LHCN-M2 (cell line): ENCODE results near the gene INPP5E. TPM values are rescaled to one million over a fixed set of nuclear protein-coding genes. Genes with fewer than 3 reads are reported as not detected.

Experiments
- DNase-seq: peaks from one replicate; pipeline ENCODE4 v3.0.0-alpha.2; 2012; ENCODE audit warnings: low read depth
- total RNA-seq: library from RNA; depleted of rRNA; stranded (reverse); fragments of >200 nt; gene quantifications from 2 replicates; pipeline ENCODE4 v1.2.3, GENCODE V29; 2014

The INPP5E gene
- total RNA-seq, 1 experiment from 2014 or later: 14.2 TPM

DNA sequence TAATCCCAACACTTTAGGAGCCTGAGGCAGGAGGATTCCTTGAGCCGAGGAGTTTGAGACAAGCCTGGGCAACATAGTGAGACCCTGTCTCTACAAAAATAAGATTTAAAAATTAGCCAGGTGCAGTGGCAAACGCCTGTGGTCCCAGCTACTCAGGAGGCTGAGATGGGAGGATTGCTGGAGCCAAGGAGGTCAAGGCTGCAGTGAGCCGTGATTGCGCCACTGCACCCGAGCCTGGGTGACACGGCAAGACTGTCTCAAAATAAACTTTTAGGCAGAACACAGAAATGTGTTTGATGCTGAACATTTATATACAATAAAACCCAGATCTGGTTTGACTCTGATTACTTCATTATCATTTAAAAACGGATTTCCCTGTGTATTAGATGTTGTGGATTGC is 34.2 kb downstream of the INPP5E start:
- DNase-seq: no peak

DNA sequence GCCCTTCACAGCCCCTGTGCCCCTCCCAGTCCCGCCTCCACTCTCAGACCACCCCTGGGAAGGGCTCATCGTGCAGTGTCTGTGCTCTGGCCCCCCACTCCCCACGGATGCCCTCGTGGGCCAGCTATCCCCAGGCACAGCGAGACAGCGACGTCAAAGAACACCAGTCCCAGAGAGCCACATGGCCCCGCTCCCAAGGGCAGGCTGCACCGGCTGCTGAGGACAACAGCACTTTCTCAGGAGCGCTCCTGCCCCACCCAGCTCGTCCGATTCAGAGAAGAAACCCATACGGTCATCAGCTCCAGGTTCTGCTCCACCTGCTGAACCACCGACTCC is 34.9 kb downstream of the INPP5E start:
- no peak for DNase-seq

DNA sequence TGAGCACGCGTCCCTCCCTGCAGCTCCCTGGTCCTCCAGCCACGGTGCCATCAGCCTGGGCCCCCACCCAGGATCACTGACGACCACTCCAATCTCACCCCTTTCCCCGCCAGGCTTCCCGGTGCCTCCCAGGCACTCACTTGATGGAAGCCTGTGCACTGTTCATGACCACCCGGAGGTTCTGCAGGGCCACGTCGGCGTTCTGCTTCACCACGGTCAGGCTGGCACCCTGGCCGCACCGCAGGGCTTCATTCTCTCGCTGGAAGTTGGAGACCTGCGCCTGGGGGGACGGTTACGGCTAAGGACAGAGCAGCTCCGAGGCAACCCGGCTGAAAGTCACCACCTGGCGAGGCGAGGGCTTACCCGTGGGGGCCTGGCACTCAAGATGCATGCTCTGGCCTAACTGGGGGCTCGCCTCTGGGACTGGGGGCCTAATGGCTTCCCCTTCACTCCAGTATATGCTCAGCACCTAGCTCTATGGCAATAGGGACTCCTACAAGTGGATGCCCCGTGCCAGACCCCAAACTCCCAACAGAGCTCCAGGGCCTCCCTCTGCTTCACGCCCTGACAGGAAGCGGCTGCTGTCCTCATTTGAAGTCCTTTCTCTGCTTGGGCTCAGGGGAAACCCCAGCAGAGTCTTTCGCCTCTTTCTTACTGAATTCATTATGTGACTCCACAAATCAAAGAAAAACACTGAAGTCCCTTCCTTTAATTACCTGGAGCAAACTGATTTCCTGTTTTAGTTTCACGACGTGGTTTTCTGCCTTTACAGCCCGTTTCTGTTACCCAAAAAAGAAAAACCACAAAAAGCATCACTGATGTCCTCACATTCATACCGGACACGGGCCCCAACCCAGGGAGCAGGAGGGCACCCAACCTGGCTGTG is 35.5 kb downstream of the INPP5E start:
- no peak for DNase-seq

DNA sequence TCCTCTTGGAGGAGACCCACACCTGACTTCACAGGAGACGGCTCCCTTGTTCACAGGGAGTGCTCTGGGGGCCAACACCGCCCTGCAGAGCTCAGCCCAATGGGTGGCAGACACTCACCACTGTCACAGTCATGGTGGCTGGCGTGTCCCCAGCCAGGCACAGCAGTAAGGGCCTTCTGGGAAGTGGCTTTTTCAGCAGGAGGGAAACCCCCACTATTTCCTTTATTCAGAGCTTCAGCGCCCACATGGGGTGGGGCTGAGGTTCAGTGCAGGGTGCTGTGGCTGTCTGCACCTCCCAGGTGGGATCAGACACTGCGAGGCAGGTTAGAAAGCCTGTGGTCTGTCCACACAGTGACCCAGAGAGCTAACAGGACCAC is 36.1 kb downstream of the INPP5E start:
- no peak for DNase-seq

DNA sequence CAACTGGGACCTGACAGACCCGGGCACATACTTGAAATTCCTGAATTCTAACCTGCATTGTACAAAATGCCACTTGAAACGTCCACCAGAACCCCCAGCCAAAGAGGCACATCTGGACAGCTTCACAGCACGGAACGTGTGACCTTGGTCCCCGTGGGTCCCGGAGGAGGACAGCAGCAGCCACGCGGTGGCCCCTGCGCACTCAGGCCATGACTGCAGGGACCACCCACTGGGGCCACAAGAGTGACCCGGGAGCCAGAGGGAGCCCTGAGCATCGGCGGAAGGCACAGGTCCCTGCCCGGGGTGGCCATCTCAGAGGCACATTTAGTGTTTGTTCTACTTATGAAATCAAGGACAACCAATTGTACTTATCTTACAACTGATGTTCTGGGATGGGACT is 37.6 kb downstream of the INPP5E start:
- DNase-seq: no peak

DNA sequence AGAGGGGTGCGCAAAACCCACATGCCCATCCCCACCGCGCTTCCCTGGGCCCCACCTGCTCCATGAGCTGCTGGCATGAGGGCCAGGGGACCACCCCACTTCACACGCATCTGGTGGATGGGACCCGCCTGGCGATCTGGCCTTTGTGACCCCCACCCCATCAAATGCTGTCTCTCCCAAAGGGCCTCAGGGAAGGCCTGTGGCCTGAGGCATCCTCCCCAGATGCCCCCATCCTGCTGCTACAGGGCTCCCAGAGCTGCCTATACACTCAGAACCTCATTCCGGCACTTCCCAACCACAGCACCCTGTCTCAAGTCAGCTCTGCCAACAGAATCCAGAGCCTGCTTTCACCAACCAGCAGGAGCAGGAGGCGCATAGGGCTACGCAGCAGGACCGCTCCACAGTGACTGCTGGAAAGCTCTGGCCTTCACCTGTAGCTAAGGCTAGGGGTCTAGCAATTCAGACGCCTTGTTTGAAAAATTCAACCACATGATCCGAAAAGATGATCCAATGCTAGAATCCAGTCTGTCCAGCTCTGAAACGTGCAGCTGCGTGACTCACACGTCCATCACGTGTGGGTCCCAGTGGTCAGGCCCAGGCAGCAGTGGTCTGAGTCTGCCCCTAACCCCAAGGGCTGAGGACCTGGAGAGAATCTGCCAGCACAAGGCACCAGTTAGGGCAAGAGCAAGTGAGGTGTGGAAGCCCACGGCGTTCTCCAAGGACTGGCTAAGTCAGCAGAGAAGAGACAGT is 38.3 kb downstream of the INPP5E start:
- DNase-seq: peak; percentile 21

DNA sequence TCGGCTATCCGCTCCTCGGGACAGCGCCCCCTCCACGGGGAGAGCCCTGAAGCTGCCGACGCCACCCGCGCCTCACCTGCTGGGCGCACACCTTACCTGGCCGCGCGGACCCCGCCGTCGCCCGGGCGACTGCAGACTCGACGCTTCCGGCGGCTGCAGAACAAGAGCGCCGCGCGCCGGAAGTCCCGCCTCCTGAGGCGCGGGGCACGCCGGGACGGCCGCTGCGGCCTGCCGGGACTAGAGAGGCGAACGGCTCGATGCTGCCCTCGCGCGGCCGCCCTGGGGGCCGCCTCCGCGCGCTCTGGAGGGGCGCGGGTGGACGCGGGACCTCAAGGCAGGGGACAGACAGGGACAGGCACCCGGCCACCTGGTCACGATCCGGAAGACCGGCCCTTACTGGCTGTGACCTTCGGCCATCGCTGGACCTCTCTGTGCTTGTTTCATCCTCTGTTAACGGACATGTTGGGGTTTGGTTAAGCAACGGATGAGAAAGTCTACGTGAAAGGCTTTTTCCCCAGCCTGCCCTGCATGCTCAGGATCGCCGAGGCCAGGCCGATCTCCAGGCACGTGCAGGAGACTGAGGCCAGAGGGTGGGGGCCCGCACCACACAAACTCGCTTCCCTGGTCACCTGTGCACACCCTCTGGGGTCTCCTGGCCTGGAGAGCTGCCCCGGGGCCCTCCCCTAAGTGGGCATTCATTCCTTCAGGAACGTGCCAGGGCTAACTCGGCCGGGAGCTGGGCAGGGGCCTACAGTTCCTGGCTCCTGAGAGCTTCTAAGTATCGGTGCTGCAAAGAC is 39.4 kb downstream of the INPP5E start, which contains the start of gene SNAPC4:
Gene SNAPC4 (minus strand): TSS at position 133 of the 797 bp plus-strand sequence. CDS start 1,742 bp downstream, outside the sequence.
- DNase-seq: peak; percentile 79

DNA sequence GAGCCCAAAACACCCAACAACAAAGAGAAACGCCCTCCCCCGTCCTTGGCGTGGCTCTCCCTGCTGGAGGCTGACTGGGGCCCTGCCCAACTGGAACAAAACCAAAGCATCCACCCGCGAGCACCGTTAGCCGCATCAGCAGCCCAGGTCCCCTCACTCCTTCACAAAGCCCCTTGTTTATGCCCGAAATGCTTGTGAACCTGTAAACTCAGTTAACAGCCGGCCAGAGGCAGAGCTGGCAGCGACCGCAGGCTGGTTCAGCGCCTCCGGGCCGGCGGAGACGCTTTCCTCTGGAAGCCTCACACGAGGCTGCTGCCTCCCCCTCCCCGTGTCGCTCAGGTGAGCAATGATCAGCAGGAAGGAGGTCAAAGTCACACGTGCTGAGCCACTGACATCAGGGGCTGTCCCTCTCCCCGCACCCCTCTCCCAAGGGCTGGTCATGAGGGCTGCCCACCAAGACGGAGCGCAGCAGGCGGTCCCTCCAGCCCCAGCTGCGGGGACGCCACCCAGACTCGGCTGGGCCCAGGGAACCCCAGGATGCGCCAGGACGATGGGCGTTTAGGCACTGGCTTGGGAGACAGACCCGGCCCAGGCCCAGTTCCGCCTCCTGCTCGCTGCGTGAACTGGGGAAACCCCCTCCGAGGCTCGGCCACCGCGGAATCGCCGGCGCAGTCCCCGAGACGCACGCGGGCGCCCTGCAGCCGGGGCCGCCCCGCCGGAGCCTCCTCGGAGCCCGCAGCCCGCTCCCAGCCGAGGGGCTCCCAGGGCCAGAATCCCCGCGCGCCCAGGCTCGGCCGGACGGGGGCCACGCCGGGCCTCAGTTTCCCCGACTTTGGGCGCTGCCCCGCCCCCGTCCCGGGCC is 40.2 kb downstream of the INPP5E start:
- no peak for DNase-seq

DNA sequence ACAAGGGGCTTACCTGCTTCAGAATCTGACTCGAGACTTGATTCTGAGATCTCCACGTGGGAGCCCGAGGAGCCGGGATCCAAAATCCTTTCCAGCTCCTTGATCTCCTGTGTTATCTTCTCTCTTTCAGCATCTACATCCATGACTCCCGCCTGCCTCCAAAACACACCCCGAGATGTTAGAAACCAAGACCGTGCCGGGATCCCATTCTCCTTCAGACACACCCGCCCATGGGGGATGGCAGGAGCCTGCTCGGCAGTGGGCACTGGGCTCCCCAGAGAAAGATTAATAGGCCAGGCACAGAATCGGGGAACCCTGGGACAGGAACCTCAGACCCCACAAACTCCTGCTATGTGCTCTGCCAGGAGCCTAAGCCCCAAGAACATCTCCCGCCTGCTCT is 41.4 kb downstream of the INPP5E start:
- DNase-seq: no peak

DNA sequence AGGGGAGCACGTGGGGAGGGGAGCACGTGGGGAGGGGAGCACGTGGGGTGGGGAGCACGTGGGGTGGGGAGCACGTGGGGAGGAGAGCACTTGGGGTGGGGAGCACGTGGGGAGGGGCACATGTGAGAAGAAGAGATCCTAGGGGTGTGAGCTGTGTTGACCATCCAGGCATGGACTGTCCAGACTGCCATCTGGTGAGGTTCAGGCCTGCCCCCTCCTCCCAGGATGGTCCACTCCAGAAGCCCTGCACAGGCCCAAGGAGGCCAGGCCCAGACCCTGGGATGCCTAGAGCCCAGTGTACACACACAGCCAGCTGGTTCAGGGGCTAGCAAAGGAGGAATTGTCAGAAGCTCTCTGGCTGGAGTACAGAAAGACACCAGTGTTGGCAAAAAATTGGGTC is 42.0 kb downstream of the INPP5E start:
- DNase-seq: no peak

DNA sequence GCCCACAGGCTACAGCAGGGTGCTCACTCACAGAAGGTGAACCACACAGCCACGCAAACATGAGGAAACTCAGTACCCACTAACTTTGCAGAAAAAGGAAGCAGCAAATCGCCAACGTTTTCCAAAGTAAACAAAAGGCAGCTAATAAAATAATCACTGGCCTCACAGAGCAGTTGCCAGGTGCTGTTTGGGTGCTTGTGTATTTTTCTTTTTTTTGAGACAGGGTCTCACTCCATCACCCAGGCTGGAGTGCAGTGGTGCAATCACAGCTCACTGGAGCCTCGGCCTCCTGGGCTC is 43.5 kb downstream of the INPP5E start:
- no peak for DNase-seq

DNA sequence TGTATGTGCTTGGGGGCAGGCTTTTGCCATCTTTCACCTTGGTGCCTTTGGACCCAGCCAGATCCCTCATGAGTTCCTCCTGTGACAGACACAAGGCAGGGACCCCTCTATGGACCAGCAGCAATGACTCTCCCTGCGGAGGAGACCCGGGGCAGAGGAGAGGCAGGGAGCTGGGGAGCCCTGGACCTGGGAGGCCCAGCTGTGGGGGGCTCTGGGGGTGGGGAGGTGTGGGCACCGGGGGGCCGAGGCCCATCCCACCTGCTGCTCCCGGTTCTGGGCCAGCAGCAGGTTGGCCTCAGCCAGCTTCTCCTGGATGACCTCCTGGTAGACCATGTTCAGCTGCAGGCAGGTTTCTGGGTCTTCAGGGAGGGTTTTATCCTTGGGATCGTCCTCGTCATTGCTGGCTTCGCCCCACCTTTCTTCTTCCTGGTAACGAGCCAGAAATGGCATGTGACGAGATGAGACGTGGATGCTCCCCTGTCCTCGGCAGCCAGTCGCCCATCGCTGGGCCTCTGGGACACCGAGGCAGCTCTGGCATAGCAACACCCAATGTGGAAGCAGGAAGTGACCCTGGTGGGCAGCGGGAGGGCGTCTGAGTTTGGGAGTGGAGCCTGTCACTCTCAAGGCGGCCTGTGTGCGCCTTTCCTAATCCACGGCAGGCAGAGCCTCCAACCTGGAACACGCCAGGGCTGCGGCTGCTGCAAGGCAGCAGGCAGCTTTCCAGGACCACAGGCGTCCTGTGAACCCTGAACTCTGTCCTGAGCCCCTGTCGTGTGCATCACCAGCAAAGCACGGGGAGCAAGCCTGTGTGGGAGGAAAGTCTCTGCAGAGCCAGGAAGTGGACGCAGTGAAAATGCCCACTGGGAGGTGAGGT is 44.1 kb downstream of the INPP5E start:
- DNase-seq: no peak

DNA sequence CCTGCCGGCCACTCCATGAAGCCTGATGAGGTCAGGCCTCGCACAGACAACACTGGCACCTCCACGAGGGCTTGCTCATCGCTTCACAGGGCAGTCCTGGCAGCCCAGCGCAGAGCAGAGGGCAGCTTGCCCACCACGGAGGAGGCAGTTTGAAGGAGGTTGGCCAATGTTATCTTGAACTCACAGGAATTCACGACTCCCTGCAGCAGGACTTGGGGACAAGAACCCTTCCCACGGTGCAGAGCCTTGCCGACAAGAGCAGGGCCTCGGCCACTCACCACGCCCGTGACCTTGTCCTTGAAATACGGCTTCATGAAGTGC is 44.7 kb downstream of the INPP5E start:
- DNase-seq: no peak

DNA sequence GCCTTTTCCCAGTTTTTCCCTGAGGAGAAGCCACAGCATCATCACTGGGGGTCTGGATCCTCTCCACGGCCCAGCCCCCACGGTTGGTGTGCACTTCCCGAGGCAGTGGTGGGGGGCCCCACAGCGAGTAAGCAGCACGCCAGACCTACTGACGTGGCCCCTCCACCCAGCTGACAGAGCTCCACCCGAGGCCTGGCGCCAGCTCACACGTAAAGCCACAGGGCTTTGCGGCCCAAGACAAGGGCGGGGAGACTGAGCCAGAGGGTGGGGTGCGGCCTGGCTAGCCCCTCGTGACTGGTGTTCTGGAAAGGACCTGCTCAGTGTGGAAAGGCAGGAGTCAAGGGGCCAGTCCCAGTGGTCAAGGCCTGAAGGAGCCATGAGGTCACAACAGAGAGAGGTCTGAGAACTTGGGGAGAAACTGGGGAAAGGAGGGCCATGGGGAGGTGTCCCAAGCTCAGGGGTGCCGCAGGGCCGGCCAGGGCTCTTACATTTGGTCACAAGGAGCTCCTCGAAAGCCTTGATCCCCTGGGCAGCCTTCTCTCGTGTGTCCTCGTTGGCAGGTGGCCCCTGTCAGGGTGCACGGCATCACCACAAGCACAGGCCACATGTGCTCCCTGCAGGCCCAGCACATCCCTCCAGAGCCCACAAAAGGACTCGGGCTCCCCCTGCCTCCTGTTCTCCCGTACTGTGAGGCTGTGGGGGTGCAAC is 45.2 kb downstream of the INPP5E start:
- no peak for DNase-seq

DNA sequence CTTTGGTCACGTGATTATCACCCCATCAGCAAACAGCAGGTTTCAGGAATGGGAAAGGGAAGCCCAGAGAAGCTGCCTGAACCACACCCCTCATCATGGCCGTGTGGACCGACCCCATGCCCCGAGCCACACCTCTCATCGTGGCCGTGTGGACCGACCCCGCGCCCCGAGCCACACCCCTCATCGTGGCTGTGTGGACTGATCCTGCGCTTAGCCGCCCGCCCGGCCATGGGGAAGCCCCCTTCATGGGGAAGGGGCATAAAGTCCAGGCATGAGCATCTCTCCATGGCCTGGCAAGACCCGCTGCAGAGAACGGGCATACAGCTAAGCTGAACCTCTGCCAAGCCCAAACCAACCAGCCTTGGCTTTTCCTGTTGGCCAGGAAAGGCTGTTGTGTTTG is 46.1 kb downstream of the INPP5E start:
- no peak for DNase-seq

DNA sequence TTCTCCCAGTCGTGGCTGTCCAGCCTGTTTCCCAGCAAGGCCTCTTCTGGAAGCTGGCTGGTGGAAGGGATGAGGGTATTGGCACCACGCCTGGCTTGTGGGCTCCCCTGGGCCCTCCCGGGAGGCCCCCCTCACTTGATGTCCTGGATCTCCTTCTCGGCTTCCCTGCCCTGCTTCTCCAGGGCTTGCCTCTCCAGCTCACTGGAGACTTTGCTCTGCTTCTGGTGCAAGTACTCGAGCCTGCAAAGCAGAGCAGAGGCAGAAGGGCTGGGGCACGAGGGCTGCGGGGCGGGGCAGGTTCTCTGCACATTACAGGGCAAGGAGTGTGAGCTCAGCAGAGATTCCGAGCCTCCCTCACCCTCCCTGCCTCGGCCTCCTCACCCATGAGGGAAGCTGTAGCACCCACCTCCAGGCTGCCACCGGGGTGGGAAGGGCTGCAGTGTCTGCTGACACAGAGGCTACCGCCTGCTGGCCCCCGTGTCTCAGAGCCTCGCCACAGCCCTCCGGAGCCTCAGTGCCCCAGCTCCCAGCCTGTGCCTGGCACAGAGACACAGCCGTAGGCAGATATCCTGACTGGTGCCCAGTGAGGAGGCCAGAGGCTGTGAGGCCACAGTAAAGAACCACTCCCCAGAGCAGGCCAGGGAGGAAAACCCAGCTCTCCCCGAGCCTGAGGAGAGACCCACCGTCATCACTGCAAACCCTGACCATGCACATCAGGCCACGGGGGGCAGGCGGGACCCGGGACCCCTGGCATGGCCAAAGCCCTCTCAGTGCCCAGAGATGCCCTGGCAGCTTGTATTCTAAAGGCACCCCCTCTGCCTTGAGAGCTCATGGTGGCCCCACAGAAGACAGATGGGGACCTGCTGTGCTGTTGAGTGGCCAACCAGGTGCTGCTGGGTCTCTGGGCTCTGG is 46.9 kb downstream of the INPP5E start:
- DNase-seq: no peak

DNA sequence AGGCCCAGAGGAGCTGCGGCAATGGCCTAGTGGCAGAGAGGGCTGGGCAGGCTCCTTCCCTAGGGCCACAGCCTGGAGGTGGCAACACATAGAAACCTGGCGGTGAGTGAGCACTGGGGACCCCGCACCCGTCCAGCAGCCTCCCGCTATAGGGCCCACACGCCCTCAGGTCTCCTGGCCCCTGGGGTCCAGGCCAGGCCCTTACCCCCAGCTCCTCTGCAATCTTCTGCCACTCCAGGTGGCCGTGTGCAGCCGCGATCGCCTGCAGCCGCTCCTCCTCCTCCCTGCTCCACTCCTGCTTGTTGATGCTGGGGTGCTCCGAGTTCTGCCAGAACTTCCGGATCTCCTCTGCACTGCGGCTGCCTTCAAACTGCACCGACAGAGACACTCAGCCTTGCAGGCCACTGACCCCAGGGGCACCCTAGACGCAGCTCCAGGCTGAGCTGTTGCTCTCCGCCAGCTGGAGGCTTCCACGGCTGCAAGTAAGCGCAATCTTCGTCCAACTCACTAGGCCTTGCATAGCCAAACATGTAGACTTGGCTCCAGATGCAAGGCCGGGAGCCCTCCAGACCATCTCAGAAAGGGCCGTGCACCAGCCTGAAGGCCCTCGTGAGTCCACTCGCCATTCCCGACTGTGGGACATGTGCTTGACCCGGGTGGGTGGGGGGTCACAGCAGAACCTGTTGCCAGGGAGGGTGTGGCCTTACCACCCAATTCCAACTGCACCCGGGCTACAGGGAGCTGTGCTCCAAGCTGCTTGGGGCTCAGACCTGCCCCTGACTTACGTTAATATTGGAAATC is 47.7 kb downstream of the INPP5E start:
- no peak for DNase-seq

DNA sequence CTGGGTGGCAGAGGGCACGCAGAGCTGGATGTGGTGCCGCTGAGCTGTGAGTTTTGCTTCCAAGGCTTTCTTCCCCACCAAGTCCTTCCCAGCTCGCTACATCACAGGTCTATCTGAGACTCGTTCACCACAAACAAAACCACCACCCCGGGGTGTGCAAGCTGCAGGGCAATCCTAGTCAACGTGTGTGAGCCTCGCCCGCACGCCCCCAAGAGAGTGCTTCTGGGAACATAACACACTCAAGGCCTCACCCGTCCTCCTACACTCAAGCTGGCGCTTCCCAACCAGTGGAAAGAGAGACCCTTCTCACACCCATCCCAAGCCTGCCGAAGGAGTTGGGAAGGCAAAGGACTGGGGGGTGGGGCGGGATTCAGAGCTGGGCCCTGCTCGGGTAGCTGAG is 50.2 kb downstream of the INPP5E start:
- no peak for DNase-seq
